Stimulated activated CD4-positive, alpha-beta T cell treated with anti-CD3 and anti-CD28 coated beads, Interleukin-2, amount 100 ng/mL, for 24 hours (primary cell): ENCODE data around the gene CUTA.
"Not testable (repeated sequence)": the region's sequence is repeated elsewhere in the genome, so short reads cannot be mapped to it uniquely, and the experiment has no call there.

Experiments
- DNase-seq, 2 donors: peaks; one replicate each; pipeline ENCODE4 v3.0.0-alpha.2; 2020

CUTA gene

DNA sequence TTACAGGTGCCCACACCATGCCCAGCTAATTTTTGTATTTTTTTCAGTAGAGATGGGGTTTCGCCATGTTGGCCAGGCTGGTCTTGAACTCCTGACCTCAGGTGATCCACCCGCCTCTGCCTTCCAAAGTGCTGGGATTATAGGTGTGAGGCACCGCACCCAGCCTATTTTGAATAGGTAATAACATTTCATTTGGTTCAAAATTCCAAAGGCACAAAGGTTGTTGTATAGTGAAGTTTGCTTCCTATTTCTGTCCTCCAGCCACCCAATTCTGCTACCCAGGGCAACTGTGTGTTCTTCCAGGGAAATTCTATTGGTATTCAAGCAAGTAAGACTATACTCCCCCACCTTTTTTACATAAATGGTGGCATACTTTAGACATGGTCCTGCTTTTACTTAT, 19.3 kb downstream of the CUTA start:
- DNase-seq = not testable (repeated sequence)

- no peak for DNase-seq
Measured at GRCh38 chr6:33397541-33397940, 20.4 kb downstream of the CUTA start.

DNA sequence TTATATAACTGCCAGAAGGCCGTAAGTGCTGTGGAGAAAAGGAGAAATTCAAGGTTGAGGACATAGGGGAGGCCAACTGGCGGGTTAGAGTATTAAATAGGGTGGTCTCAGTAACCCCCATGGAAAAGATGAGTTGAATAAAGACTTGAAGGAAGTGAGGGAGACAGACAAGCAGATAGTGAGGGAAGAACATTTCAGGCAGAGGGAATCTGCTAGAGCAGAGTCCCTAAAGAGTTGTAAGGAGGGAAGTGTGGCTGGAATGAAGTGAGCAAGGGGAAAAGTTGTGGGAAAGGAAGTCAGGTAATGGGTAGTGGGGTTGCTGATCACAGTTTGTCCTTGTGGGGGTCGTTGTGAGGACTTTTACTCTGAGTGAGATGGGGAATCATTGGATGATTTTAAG, 24.9 kb downstream of the CUTA start:
- no peak for DNase-seq

DNA sequence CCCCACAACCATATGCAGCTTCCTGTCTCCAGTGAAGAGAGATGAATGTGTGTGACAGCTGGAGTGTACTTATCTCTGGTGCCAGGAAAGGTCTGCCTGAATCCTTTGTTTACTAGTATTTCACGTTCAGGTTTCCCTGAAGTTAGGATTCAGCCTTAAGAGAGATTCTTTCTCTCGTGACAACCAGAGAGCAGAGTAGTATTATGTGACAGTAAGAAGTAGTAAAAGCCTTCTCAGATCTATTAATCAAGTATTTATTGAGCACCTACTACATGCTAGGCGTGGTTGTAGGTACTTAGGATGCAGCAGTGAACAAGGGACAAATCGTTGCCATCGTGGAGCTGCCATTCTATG, 25.3 kb downstream of the CUTA start:
- DNase-seq = no peak

- peak; percentile 42 to 67 for DNase-seq
Measured at GRCh38 chr6:33391922-33392594, 25.8 kb downstream of the CUTA start.

- peak; percentile 99 for DNase-seq
Measured at GRCh38 chr6:33391278-33391921, 26.5 kb downstream of the CUTA start, which contains the start of gene KIFC1. KIFC1 (plus strand) TSS chr6:33391823; CDS start chr6:33391986, 163 bp downstream.

DNA sequence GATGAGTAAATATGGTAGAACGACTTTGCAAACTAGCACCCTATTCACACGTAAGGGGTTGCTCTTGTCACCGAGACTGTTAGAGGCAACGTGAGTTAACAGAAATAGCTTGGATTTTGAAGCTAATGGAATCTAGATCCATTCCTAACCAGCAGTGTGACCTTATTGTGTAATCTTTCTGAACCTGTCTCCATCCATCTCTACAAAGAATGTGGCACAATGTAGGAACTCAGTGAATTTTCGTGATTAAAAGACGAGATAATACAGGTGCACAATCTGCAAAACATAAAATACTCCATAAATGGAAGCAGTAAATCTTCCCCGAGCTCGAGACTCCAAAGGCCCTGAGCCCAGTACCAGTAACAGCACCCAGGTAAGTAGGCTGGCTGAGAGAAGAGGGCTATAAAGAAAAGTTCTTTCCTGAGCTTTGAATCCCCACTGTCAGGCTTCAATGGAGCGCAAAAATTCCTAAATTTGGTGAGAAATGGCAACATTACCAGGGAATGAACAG, 27.1 kb downstream of the CUTA start:
- DNase-seq = no peak

GRCh38 chr6:33390173-33390572, 27.7 kb downstream of the CUTA start:
- no peak for DNase-seq

- DNase-seq = no peak
Measured at GRCh38 chr6:33384581-33385020, 33.3 kb downstream of the CUTA start.

- DNase-seq = no peak
Measured at GRCh38 chr6:33383427-33384185, 34.3 kb downstream of the CUTA start.

DNA sequence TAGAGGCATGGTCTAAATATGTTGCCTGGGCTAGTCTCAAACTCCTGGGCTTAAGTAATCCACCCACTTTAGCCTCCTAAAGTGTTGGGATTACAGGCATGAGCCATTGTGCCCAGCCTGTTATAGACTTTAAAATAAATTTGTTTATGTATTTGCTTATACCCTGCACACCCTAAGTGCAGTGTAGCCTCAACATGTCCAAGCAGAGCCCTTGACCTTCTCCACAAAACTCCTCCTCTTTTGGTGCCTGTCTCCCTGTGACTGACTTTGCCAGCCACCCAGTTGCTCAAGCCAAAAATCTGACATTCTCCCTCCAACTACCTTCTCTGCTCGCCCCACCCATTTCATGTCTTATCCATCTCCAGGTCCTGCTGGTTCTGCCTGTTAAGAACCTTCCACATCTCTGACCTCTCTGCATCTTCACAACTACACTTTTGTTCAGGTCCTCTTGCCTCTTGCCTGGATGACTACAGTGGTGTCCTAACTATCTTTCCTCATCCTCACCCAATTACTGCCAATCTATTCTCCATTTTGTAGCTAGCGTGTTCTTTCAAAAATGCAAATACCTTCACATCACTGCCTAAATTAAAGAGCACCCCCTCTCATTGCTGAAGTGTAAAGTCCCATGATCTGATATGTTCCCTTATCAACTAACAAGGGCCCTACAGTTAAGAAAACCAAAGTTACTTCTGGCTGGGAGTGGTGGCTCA, 37.5 kb downstream of the CUTA start:
- no peak for DNase-seq

- not testable (repeated sequence) for DNase-seq
Measured at GRCh38 chr6:33379184-33379583, 38.7 kb downstream of the CUTA start.

DNA sequence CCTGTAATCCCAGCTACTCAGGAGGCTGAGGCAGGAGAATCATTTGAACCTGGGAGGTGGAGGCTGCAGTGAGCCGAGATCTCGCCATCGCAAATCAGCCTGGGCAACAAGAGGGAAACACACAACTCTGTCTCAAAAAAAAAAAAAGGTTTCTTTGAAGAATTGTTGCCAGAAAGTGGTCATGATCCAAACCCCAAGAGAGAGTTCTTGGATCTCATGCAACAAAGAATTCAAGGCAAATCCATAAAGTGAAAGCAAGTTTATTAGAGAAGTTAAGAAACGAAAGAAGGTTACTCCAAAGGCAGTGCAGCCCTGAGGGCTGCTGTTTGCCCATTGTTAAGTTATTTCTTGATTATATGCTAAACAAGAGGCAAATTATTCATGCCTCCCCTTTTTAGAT, 40.7 kb downstream of the CUTA start:
- no peak for DNase-seq

DNA sequence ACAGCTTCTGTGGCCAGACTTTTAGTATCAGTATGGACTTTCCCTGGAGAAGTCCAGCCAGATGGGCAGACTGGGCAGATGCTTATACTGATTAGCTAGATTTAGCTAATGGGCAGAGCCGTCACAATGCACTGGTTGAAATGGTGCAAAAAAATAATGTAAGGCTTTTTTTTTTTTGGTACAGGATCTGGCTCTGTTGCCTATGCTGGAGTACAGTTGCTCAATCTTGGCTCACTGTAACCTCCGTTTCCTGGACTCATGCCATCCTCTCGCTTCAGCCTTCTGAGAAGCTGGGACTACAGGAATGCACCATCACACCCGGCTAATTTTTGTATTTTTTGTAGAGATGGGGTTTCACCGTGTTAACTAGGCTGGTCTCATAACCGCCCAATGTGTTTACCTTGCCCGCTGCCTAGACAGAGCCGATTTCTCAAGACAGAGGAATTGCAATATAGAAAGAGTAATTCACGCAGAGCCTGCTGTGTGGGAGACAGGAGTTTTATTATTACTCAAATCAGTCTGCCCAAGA, 42.7 kb downstream of the CUTA start:
- DNase-seq = no peak

- DNase-seq = no peak
Measured at GRCh38 chr6:33373960-33374910, 43.7 kb downstream of the CUTA start.

- no peak for DNase-seq
Measured at GRCh38 chr6:33372526-33373123, 45.3 kb downstream of the CUTA start.

DNA sequence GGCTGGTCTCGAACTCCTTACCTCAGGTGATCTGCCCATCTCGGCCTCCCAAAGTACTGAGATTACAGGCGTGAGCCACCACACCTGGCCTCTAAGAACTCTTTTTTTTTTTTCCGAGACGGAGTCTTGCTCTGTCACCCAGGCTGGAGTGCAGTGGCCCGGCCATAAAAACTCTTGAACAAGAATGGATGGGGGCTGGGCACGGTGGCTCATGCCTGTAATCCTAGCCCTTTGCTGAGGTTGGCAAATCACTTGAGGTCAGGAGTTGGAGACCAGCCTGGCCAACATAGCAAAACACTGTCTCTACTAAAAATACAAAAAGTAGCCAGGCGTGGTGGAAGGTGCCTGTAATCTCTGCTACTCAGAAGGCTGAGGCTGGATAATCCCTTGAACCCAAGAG, 46.0 kb downstream of the CUTA start:
- DNase-seq = not testable (repeated sequence)

DNA sequence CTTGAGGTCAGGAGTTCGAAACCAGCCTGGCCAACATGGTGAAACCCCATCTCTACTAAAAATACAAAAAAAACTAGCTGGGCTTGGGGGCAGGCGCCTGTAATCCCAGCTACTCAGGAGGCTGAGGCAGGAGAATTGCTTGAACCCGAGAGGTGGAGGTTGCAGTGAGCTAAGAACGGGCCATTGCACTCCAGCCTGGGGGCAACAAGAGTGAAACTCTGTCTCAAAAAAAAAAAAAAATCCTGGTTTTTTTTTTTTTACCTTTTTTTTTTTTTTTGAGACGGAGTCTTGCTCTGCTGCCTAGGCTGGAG, 50.2 kb downstream of the CUTA start:
- DNase-seq = not testable (repeated sequence)

DNA sequence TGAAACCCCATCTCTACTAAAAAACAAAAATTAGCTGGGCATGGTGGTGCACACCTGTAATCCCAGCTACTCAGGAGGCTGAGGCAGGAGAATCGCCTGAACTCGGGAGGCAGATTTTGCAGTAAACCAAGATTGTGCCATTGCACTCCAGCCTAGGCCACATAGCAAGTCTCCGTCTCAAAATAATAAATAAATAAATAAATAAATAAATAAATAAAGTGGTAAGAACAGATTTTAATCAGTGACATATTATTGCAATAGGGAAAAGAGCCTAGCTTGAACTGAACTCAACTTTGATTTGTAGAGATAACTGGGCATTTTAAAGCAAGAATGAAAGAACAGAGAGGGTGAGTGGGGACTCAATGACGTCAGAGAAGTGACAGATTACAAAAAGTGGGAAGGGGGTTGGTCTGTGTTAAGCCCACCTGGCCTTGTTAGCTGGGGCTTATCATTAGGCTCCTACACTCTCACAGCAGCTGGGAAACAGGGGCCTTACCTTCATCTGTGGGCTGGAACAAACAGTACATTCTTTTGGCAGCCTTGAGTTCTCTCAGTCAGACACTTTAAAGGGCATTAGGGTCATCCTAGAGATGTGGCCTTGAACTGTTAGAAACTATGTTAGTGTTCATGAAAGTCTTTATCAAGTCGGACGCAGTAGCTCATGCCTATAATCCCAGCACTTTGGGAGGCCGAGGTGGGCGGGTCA, 50.7 kb downstream of the CUTA start:
- DNase-seq = no peak
